CD1c-positive myeloid dendritic cell (primary cell): ENCODE measurements around the gene FNDC3B.

Experiments
- DNase-seq: peaks from one replicate; pipeline ENCODE4 v3.0.0-alpha.2; 2016; ENCODE audit errors: extremely low spot score

FNDC3B gene

DNA sequence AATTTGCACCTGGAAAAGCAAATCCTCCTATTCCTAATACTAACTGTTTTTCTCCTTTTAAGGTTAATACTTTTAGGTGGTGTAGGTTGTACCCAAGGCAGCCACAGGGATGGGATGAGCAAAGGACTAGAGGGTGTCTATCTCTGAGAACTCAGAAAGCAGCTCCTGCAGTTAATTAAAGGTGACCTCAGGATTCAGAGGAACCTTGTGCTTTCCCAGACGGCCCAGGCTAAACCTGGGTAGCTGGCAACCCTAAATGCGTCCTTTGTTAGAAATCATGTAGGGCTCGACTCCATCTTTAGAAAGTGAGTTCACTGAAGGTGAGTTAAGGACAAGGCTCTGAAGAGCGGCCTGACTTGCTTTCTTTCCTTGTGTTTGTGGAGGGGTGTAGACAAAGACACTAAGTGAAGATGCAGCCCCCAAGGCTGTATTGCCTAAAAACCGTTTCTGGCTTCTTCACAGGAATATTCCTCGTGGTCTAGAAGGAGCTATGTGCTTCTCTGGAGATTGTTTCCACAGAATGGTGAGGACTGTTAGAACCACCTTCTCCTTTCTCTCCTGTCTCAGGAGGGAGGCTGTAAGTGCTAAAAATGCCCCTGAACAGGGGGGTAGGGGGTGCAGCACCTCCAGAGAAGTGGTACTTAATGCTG is 14.9 kb downstream of the FNDC3B start:
- no peak for DNase-seq

DNA sequence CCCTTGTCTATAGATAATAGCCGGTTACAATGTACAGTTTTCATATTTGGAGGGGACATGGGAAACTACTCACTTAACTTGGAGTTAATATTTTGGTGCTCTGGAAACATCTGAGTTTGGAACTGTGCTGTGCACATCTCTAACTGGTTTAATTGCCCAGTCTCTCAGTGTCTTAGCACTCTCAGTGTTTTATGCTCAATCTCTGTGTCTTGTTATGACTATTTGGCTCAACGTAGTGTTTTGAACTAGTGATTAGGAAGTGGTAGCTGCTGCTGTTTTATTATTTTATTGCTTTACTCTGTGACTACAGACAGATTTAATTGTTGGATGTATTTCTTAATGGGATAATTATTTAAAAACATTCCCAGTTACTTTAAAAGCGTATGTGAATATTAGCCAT is 17.0 kb downstream of the FNDC3B start:
- DNase-seq = no peak

DNA sequence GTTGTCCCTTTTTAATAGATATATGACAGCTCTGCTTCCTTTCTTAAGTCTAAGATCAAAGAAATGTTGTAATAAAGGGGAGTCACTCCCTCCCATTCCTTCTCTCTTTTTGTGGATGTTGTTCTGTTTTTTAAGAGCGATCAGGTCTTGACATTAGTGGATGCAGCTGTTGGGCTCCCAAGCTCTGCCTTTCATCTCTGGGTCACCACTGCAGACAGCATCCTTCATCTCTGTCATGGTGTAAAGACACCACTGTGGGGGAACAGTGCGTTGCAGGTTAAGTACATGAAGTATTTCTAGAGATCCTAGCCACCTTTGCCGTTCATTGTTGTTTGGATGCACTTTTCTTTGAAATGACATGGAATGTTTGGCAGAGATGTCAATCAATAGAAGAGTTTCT is 17.7 kb downstream of the FNDC3B start:
- no peak for DNase-seq

DNA sequence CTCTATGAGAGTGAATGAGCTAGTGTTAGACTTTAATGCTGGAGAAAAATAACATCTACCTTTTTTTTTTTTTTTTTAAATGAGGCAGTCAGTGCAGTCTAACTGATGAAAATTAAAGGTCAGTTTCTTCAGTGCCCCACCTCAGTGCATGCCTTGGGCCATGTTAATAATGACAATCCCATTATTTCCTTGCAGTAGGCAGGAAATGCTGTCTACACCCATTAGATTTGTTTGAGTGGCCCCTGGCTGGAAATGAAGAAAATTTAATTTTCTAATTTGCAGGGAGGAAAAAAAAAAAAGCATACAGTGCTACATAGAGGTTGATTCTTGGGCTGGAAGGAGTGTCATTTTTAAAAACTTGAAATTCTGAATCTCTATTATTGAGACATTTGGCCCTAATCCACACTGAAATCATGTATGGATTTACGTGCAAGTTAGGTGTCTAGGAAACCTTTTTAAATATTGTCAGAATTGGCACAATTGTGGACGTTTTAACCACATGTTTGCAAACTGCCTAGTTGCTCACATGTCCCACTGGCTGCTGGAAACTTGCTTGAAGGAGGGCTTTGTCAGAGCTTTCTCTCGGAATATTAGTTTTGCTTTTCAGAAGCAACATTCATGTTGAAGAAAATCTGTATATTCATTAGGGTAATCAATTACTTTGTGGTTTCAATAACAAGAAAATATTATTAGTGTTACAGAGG is 18.4 kb downstream of the FNDC3B start:
- no peak for DNase-seq

DNA sequence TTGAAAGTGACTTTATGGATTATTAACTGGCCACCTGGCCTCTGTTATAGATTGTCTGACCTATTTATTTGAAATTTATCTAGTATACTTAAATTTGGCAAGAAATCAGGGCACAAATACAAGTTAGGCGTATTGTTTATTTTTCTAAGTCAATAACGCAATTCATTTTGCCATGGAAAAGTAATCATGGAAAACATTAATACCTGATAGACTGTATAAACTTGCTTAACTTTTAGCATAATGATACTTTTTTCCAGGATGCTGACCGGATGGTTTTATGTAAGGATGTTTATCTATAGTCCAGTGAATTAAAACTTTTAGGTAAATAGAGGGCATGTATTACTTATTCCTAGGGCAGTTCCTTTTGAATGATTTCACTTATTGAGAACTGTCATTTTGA is 20.2 kb downstream of the FNDC3B start:
- DNase-seq = no peak

DNA sequence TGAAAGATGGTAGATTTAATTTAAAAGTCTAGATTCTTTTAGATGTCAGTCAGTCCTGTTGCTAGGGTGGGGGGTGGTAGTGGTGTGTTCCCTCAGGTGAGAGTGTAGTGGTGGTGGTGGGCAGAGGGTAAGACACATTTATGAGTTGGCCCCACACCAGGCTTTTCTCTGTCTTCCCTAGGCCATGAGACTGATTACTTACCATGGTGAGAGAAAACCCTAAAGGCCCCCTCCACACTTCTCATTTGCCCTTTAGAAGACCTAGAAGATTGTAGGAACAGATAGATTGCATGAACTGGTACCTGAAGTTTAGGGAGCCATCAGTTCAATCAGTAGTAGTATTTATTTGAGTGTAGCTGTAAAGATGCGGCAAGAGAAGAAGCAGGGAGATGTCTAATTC is 20.9 kb downstream of the FNDC3B start:
- no peak for DNase-seq

DNA sequence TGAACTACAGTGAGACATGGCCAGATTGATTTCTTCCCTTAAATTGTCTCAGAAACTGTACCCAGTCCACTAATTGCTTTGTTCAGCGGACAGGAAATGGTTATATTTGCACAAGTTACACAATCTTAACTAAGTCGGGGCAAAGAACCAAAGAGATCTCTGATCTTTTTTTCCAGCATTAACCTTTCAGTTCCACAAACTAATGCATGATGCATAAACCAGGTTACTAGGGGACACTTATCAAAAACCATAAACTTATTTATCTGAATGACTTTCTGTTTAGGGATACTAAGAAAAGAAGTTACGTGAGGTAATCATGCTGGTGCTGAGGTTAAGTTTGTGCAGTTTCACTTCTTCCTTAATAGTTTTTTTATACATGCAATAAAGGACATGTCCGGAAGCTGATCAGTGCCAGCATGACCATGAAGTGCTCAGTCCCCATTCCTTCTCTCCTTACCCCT is 22.4 kb downstream of the FNDC3B start:
- peak; percentile 85 for DNase-seq

DNA sequence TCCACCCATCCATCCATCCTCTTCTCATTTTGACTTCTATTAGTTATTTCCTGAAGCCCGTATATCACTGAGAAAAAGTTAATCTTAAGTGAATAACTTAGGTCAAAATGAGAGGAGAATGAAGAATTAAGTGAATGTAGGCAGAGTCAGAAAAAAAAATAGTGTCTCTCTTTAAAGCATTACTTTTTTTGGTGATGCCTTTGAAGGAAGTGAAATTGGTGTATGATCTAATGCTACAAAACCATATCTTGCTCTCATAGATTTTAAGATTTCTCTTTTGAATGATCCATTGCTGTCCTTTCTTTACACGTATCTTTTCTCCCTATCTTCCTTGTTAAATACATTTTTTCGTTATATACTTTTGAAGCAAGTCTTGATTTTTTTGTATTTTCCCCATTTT is 23.4 kb downstream of the FNDC3B start:
- DNase-seq = no peak

DNA sequence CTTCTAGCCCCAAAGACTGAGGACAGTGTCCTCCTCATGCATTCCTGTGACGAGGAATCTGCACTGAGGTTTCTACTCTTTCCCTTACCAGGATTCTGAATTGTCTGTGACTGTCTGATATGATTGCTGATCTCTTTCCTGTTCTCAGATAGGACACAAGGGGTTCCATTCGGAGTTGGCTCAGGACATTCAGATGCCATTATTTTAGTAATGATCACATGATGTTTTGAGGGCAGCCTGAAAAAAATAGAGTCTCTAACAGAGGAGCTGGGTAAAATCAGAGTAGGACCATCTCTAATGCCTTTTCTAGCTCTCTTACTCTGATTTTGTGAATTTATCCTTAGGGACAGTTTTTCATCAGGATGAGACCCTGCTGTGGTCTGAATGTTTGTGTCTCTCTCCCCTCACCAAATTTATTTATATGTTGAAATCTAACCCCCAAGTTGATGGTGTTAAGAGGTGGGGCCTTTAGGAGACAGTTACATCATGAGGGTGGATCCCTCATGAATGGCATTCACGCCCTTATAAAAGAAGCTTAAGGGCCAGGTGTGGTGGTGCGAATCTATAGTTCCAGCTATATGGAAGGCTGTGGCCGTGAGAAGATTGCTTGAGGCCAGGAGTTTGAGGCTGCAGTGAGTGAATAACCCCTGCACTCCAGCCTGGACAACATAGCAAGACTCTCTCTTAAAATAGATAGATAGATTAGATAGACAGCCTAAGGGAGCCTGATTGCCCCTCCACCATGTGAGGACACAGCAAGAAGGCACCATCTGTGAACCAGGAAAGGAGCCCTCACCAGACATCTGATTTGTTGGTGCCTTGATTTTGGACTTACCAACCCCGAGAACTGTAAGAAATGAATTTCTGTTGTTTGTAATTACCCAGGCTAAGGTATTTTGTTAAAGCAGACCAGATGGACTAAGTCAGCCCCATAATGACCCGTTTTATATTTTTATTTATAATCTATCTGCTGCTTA is 24.4 kb downstream of the FNDC3B start:
- no peak for DNase-seq

DNA sequence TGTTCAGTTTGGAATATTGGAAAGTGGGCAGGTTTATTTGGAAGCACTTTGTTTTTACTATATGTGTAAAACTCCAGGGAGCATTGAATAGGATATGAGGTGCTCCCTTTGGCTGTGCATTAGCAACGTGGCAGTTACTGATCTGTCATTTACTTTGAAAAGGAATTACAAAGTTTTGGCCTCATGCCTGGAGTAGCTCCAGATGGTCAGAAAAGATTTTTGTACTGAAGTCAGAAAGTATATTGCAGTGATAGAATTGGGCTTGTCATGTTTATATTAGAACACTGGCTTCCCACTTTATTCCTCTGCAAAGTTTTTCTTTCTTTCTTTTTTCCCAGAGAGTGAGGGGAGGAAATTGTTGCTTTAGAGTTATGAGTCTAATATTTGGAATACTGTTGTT is 26.1 kb downstream of the FNDC3B start:
- DNase-seq = no peak

DNA sequence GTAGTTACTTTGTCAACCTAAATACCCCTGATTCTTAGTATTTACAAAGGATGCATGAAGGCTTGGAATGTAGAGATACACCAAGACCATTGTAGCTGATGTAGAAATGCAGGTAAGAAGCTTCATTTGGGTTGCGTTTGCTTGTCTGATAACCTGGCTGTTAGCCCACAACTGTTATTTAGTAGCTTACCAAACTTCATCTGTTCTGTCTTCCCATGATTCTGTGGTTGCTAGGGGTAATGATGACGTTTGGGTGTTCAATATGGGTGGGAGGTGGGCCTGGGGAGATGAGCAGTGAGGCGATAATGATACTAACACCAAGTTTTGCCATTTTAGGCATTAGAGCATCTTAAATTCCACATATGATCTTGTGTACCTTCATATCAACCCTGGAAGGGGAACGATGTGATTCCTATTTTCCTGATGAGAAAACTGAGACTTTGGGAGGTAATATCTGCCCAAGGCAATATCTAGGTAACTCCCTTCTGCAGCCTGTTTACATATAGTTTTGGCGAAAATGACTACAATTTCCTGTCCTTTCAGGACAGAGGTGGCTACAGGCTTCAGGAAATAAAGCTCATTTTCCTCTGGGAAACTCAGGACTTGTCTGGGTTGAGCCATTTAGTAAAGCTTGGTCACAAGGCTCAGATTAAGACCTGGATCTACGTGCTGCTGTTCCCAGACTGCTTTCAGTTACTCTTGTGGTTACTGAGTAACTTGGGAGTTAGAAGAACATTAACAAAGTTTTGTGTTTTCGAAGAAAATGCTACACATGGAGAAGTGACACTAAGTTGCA is 26.8 kb downstream of the FNDC3B start:
- no peak for DNase-seq

DNA sequence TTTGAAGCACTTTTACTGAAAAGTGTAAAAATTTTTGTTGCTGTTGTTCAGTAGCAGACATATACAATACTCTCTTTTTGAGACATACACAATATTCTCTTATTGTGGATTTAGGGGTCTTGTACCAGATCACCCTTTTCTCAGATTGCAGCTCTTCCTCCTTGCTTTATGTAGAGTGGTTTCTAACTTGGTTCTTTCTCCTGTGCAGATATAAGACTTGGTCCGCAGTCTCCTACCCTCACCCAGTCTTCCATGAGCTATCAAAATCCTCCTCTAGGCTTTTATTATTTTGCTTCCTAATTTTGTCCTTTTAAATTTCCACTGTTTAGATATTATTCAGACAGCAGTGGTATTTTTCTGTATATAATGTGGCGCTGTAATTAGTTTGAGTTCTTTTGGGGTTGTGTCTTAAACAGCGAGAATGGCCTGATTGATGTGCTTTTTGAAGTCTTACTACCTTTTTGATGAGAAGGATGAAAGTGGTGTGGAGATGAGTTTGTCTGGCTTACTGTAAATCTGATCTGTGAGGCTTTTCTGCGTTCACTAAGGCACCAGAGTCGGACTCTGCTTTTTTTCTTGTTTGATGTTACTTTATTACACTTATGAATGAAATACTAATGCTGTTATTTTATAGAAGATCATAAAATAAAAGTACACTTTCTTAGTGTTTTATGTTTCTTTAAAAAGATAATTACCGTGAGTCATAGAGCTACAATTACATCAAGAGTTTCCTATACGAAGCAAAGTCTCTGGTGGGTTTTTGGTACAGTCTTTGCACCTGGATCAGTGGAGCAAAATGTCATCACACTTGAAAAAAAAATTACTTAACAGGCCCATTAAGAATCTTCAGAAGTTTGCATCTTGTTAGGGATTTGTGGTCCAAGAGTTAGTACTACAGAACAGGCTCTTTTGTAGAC is 27.8 kb downstream of the FNDC3B start:
- no peak for DNase-seq

DNA sequence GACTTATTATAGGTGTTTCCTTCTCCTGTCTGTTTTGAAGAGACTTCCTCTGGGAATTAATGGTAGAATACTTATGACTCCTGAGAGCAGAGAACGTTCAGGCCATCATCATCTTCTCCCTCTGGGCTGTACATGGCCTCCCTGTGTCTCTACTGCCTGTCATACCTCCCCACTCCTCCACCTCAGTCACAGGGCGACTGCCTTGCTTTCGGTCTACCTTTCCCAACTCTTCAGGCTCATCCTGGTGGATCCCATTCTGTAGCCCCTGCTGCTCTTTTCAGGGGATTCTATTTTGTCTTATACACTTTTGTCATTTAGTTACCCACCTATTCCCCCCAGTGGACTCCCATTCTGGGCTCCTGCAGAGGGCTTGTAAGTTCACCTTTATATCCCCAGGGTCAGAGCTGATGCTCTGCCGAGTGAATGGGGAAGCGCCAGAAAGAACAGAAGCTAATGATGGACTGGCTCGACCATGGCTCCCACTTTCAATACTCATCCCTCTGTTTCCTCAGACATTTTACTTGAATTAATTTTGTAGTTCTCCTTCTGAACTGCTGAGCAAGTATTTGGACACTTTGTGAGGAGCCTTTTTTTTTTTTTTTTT is 28.6 kb downstream of the FNDC3B start:
- DNase-seq = no peak

DNA sequence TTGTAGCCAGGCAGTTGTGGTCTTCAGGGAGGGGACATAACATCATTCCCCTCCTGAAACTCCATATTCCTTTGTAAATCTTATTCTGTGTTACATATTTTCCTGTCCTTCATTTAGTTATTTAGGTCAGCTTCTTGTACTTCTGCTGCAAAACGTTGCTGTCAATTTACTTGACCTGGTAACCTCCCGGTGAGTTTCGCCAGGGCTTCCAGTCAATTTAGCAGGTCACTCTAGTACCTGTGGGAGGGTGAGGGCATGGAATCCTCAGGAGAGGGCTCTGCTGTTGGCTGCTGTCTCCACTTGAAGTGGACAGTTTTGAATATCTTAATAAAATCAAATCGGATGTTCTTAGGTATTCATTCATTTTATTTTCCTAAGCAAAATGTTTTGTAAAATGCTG is 29.6 kb downstream of the FNDC3B start:
- DNase-seq = no peak

DNA sequence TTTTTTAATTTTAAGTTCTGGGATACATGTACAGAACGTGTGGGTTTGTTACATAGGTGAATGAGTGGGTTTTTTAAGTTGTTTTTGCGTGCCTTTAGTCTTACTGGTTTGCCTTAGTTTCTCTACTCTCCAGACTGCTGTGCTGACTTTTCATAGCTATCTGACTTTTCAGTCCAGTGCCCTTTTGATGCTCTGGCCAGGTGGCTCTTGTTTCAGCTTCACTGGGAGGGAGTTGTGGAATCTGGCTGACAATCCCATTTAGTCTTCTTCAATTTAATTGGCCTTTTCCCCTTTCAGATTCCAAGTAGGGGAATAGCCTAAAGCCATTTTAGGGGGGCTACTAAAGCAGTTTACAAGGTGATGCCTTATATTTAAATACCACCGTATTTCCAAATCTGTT is 30.1 kb downstream of the FNDC3B start:
- DNase-seq = no peak

DNA sequence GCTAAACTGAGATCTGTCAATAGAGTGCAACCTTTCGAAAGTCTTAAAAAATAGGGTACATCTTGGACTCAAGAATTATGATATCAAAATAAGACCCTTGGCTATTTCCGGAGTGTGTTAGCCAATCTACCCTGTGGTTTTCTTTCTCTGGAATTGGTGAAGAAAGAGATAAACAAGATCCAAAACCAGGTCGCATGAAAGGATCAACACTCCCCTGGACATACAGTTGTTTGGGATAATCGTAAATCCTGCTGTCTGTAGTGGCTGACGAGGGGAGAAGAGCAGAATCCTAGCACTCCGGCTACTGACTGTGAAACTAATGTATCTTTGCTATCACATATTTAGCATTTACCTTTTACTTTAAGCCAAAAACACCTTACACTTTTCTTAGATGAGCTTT is 30.9 kb downstream of the FNDC3B start:
- DNase-seq = peak; percentile 27

DNA sequence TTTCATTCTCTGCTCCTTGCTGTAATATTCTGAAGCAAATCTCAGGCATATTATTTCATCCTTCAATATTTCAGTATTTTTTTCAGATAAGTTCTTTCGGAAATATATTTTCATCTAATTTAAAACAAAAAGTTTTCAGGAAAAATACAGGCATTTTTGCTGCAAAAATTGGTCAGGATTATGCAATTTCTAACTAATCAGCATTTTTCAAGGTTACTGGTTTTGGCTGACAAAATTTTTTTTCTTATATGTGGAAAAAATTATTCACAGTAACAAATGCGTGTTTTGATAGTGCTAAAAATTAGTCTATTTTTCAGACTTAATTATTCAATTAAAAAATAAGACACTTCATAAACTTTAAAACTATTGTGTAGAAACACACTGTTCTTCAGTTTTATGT is 31.4 kb downstream of the FNDC3B start:
- DNase-seq = no peak

DNA sequence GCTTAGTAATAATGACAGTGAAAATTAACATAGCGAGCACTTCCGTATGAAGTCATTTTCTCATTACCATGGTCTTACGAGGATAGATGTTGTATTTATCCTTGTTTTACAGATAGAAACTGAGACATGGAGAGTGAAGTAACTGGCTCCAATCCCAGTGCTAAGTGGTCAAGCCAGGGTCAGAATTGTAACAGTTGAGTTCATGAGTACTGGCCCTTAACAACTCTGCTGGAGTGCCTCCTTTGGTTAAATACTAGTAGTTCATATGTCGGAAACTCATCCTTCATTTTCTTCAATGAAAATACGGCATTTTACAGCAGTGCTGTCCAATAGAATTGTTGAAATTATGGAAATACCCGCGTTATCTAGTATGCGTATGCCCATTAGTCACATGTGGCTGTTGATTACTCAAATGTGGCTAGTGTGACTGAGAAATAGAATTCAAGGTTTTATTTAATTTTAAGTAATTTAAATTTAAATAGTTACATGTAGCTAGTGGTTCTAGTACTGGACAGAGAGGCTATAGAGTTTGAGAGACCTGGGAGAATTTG is 32.5 kb downstream of the FNDC3B start:
- DNase-seq = no peak

DNA sequence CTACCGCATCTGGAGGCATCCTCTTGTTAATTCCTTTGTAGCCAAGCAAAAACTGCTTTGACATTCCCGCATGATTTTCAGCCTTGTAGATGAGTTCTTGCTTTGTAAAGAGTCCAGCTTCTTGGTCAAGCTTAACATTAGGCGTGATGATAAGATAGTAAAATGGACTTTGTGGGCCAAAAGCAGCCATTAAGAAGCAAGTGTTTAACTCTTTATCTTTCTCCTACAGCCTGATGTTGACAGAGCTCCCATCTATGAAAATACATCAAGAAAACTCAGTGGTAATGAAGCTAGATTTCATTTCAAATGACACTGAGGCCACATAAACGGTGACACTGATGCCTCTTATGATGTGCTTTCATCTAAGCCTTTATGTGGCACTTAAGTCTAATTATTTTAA is 33.2 kb downstream of the FNDC3B start:
- DNase-seq = no peak
